Measurements from ENCODE around the gene MSRB3. TPM values are rescaled to one million over a fixed set of nuclear protein-coding genes. Genes with fewer than 3 reads are reported as not detected.

MSRB3 gene
- total RNA-seq, 1 experiment from 2014 or later: 1.1 TPM

DNA sequence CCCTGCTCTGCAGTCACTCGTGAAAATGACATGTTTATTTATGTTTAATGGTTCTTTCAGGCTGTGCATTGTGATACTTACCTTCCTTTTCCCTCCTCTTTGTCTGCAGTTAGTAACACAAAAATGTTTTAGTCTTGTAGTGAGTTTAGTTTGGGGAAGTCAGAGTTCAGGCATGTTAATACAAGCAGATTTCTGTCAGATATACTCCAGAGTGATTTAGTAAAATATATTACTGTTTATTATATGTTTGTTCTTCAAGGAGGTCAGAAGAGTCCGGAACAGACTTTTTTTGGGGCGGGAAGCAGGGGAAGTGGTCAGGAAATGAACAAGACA lies 28.7 kb downstream of the MSRB3 start:
- no peak overlapping the region for H2AK5ac ChIP-seq (ENCODE audit: insufficient read length, low read length)
- Mint-ChIP-seq H3K27me3 (ENCODE audit: low read depth) (no peaks in the 10 kb centered on the region), H3K27ac (no peak overlapping the region), H3K4me3 (no peak overlapping the region), H3K9me3 (no peaks in the 10 kb centered on the region), H3K36me3 (ENCODE audit: insufficient read depth in 1 of 3, low read depth in 3 of 3) (no peaks in the 10 kb centered on the region), H3K4me1 (peaks cover 7 to 9% of the 10 kb centered on the region in 2 experiments)
- H3K56ac ChIP-seq (ENCODE audit: insufficient read length, low read depth, low read length): no peak overlapping the region
- H3K27ac ChIP-seq (ENCODE audit: insufficient read length, low read depth, low read length): no peak overlapping the region
- no peak overlapping the region for H3T11ph ChIP-seq (ENCODE audit: low read length)
- WGBS (ENCODE audit: extremely low coverage, insufficient read length, low lambda C conversion rate): no CpG with 5 or more reads among the region's 3 CpGs
- H4K91ac ChIP-seq (ENCODE audit: insufficient read length, low read depth, low read length): no peak overlapping the region
- H3K79me2 ChIP-seq (ENCODE audit: insufficient read depth, low read length): no peaks in the 10 kb centered on the region
- H3K18ac ChIP-seq (ENCODE audit: insufficient read length, low read depth, low read length): no peak overlapping the region
- H3K4me2 ChIP-seq (ENCODE audit: insufficient read depth, insufficient read length, low read length): no peak overlapping the region
- H2BK15ac ChIP-seq (ENCODE audit: low read depth, low read length): no peak overlapping the region
- H4K5ac ChIP-seq (ENCODE audit: insufficient read length, low read depth, low read length): no peak overlapping the region
- no peak overlapping the region for H3K14ac ChIP-seq (ENCODE audit: insufficient read depth, low read length)
- H3K23me2 ChIP-seq (ENCODE audit: insufficient read length, low read depth, low read length, poor library complexity, severe bottlenecking): no peaks in the 10 kb centered on the region
- TF ChIP-seq, protein P1, sequence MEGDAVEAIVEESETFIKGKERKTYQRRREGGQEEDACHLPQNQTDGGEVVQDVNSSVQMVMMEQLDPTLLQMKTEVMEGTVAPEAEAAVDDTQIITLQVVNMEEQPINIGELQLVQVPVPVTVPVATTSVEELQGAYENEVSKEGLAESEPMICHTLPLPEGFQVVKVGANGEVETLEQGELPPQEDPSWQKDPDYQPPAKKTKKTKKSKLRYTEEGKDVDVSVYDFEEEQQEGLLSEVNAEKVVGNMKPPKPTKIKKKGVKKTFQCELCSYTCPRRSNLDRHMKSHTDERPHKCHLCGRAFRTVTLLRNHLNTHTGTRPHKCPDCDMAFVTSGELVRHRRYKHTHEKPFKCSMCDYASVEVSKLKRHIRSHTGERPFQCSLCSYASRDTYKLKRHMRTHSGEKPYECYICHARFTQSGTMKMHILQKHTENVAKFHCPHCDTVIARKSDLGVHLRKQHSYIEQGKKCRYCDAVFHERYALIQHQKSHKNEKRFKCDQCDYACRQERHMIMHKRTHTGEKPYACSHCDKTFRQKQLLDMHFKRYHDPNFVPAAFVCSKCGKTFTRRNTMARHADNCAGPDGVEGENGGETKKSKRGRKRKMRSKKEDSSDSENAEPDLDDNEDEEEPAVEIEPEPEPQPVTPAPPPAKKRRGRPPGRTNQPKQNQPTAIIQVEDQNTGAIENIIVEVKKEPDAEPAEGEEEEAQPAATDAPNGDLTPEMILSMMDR (conservative IDR thresholded peaks at IDR 0.05): no peak
- H4K8ac ChIP-seq (replicated peaks; ENCODE audit: insufficient read length, low read depth, low read length): no peak overlapping the region
- H3K4me1 ChIP-seq (ENCODE audit: insufficient read depth, low read length): no peaks in the 10 kb centered on the region
- H2BK120ac ChIP-seq (ENCODE audit: low read depth, low read length, poor library complexity, severe bottlenecking): no peak overlapping the region
- no peaks in the 10 kb centered on the region for H3K79me1 ChIP-seq (ENCODE audit: insufficient read depth, low read depth, low read length, poor library complexity, severe bottlenecking)
- H4K20me1 ChIP-seq (ENCODE audit: control insufficient read depth, insufficient read depth, insufficient read length): no peaks in the 10 kb centered on the region
- H2BK12ac ChIP-seq (ENCODE audit: insufficient read length, low read depth, low read length): no peak overlapping the region
- H2AFZ ChIP-seq (ENCODE audit: low read length): no peak overlapping the region
- no peak overlapping the region for H3K9ac ChIP-seq (ENCODE audit: extremely low read depth, insufficient read length, low read length)
- no peaks in the 10 kb centered on the region for H3K9me3 ChIP-seq (ENCODE audit: control insufficient read depth, low read depth, low read length)
- no peak overlapping the region for H2BK5ac ChIP-seq (ENCODE audit: insufficient read length, low read length)
- H2BK20ac ChIP-seq (ENCODE audit: low read depth, low read length, poor library complexity, severe bottlenecking): no peak overlapping the region
- no peak overlapping the region for H3K23ac ChIP-seq (ENCODE audit: insufficient read length, low read depth, low read length)
- no peaks in the 10 kb centered on the region for H3K27me3 ChIP-seq (ENCODE audit: insufficient read depth, low read length)
- no peak overlapping the region for H3K4ac ChIP-seq (ENCODE audit: low read depth, low read length)
- no peak for DNase-seq
